ENCODE results near the gene PHF12.

The PHF12 gene

GRCh38 chr17:28941251-28941650, 10.1 kb downstream of the PHF12 start:
- no peak for ATAC-seq
- TF ChIP-seq CSRNP3 (CRISPR knock-in tag; IDR thresholded peaks at IDR 0.05) (no peak), ZFP30 (CRISPR knock-in tag; IDR thresholded peaks at IDR 0.05) (no peak), BACH2 (CRISPR knock-in tag; IDR thresholded peaks at IDR 0.05; ENCODE audit: borderline replicate concordance) (no peak), TCF4 (CRISPR knock-in tag; IDR thresholded peaks at IDR 0.05; ENCODE audit: borderline replicate concordance) (no peak), TSHZ2 (CRISPR knock-in tag; IDR thresholded peaks at IDR 0.05) (no peak), CREB5 (CRISPR knock-in tag; IDR thresholded peaks at IDR 0.05; ENCODE audit: low read depth) (no peak), POU6F1 (CRISPR knock-in tag; IDR thresholded peaks at IDR 0.05; ENCODE audit: borderline replicate concordance, low read depth) (no peak), ISL1 (CRISPR knock-in tag; IDR thresholded peaks at IDR 0.05) (no peak), RARB (CRISPR knock-in tag; IDR thresholded peaks at IDR 0.05) (no peak)

GRCh38 chr17:28940675-28941074, 10.6 kb downstream of the PHF12 start:
- no peak for ATAC-seq

GRCh38 chr17:28940142-28940541, 11.2 kb downstream of the PHF12 start:
- no peak for ATAC-seq
- TF ChIP-seq ZNF70 (CRISPR knock-in tag; IDR thresholded peaks at IDR 0.05) = no peak

More at GRCh38 chr17:28940675-28941074, 10.6 kb downstream of the PHF12 start:
- TF ChIP-seq PPARA (CRISPR knock-in tag; IDR thresholded peaks at IDR 0.05; ENCODE audit: borderline replicate concordance) (no peak), RARB (CRISPR knock-in tag; IDR thresholded peaks at IDR 0.05) (no peak), CSRNP3 (CRISPR knock-in tag; IDR thresholded peaks at IDR 0.05) (no peak), ISL1 (CRISPR knock-in tag; IDR thresholded peaks at IDR 0.05) (no peak)

GRCh38 chr17:28938552-28938951, 12.8 kb downstream of the PHF12 start:
- ATAC-seq = no peak
- no peak for TF ChIP-seq ZFP3 (CRISPR knock-in tag; IDR thresholded peaks at IDR 0.05)
- TF ChIP-seq POU6F1 (CRISPR knock-in tag; IDR thresholded peaks at IDR 0.05; ENCODE audit: borderline replicate concordance, low read depth) = no peak
- TF ChIP-seq CSRNP3 (CRISPR knock-in tag; IDR thresholded peaks at IDR 0.05) = no peak
- no peak for TF ChIP-seq ESRRG (CRISPR knock-in tag; IDR thresholded peaks at IDR 0.05)
- TF ChIP-seq TSHZ2 (CRISPR knock-in tag; IDR thresholded peaks at IDR 0.05) = no peak
- TF ChIP-seq ZNF8 (CRISPR knock-in tag; IDR thresholded peaks at IDR 0.05) = no peak
- no peak for TF ChIP-seq OSR1 (CRISPR knock-in tag; IDR thresholded peaks at IDR 0.05)
- no peak for TF ChIP-seq CSDC2 (CRISPR knock-in tag; IDR thresholded peaks at IDR 0.05)
- no peak for TF ChIP-seq ZNF565 (CRISPR knock-in tag; conservative IDR thresholded peaks at IDR 0.05; ENCODE audit: low read depth)
- no peak for TF ChIP-seq PATZ1 (CRISPR knock-in tag; IDR thresholded peaks at IDR 0.05; ENCODE audit: borderline replicate concordance)
